HPDE6-E6E7 (cell line): Measurements from ENCODE around the gene RANBP10.

Experiments
- DNase-seq: peaks from one replicate; pipeline ENCODE4 v3.0.0; 2011; ENCODE audit warnings: missing footprints; ENCODE audit errors: extremely low spot score

Gene RANBP10

DNA sequence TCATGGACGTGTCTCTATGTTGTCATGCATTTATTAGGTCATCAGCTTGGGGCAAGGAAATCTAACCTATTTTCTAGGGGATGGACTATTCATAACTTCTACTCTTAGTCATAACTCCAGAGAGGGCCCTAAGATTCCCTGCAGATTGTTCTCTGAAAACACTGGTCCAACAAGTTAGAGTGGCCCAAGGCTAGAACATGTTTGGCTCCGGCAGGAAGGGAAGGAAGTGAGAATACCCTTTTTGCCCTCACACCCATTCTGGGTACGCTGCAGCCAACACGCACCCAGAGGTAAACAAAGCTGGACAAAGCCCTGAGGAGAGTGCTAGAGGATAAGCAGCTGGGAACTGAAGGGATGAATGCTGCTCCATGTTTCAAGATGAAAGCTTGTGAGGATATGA lies 129.8 kb downstream of the RANBP10 start:
- DNase-seq, result peak; percentile 77

DNA sequence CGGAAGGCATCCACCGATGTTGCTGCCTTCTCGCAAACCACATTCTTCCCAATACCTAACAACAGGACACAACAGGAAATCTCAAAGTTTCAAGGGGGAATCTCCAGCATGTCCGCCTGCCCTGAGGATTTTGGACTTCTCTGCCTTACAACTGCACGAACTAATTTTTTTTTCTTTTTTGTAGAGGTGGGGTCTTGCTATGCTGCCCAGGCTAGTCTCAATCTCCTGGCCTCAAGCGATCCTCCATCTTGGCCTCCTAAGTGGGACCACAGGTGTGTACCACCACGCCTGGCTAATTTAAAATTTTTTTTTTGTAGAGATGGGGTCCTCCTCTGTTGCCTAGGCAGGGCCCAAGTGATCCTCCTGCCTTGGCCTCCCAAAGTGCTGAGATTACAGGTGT lies 130.4 kb downstream of the RANBP10 start:
- no peak for DNase-seq

GRCh38 chr16:67675579-67675935 lies 130.8 kb downstream of the RANBP10 start:
- DNase-seq, result no peak

GRCh38 chr16:67674851-67675578 lies 131.3 kb downstream of the RANBP10 start:
- no peak for DNase-seq

GRCh38 chr16:67673712-67674580 lies 132.4 kb downstream of the RANBP10 start:
- DNase-seq, result no peak
